HG03135 (cell line): ENCODE data around the gene HEMK1.

Experiments
- ATAC-seq: cut with Tn5 transposase; IDR thresholded peaks from one replicate; pipeline ENCODE4 v1.9.1; 2021; ENCODE audit warnings: mild to moderate bottlenecking, moderate library complexity; ENCODE audit not compliant: unreplicated experiment

The HEMK1 gene

DNA sequence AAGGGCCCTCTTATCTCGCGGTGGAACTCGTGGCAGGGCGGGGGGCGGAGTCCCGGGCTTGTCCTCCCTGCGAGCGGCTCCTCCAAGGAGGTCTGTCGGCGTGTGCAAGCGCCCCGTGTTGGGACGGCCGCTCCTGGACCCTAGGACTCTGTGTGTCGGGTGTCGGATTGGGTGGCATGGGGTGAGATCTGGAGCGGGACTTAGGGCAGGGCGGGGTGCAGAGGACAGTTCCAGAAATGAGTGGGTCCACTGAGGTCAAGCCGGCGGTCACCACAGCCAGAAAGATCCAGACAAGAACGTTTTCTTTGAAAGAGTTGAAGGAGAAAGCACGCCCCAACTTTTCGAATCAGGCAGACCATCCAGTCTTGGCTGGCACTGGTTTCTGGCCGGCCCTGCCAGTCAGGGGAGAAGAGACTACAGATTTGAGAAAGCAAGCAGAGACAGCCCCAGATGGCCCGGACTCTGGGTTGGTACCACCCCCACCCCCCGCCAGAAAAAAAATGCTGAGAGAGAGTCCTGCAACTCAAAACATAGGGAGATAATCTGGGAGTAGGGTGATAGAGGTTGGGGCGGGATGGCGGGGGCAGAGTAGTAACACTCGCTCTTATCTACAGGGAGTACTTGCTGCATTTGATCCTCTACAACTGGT, 43.0 kb downstream of the HEMK1 start:
- ATAC-seq = peak; percentile 3

DNA sequence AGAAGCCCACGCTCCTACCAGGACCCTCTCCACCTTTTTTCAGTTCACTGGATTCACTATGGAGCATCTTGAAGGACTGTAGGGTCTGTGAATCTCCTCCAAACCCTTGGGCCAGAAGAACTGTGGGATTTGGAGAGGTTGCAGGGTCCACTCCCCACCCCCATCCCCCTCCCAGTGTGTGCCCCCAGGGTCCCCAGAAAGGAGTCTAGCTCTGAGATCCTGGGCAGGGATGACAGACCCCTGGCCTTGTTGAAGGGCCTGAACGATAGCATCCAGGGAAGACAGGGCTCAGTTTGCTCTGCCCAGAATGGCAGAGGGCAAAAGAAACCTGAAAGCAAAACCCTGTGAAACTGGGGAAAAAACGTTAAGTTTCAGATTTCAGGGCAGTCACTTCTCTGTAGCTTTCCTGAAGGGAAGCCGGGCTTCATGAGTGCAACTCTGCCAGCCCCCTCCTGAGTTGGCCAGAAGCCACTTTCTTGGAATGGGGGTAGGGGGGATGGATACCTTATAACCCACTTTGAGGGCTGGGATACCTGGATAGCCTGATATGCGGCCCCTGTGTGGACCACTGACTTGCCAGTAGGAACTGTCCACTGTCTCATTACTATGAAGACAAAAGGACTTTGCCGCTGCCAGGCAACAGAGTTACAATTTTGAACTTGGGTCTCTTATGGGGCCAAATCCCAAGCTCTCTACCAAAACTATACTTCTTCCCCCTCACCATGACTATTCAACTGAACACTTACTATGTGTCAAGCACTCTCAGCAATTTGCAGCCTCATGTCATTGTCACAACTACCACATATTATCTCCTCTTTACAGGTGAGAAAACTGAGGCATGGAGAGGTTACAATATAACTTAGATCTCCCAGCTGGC, 43.9 kb downstream of the HEMK1 start:
- no peak for ATAC-seq

- no peak for ATAC-seq
These were observed 45.9 kb downstream of the HEMK1 start for GRCh38 chr3:50615190-50615589.

DNA sequence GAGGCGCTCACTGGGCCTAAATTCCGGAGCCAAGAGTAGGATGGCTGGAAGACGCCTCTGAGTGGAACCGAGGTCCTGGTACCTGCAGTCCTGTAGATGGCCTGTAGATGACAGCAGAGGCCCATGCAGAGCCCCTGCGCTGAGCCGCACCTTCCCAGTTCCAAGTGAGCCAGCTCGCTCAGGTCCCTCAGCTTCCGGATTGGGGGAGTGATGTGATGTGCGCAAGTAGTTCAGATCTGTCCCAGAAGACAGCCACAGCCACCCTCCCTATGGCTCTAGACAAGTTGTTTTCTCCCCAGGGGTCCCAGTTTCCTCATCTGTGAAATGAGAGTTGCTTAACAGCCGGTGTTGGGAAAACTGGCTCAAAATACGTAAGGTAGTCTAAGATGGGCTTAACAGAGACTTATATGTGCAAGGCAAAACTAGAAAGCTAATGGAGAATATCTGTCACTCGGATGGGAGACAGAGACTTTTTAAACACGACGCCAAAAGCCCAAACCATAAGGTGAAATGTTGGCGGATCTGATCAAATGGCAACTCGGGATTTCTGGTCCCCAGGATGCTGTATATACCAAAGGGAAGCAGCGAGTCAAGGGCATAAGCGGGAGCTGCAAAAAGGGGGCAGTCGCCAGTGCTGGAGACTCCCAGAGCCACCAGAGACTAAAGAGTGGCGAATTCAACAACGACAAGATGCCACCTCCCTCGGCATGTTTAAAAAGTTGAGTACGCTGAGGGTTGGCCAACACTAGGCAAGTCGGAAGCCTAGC, 46.9 kb downstream of the HEMK1 start:
- ATAC-seq = peak; percentile 33

- peak; percentile 58 for ATAC-seq
These were observed 47.4 kb downstream of the HEMK1 start for GRCh38 chr3:50616770-50617095.

DNA sequence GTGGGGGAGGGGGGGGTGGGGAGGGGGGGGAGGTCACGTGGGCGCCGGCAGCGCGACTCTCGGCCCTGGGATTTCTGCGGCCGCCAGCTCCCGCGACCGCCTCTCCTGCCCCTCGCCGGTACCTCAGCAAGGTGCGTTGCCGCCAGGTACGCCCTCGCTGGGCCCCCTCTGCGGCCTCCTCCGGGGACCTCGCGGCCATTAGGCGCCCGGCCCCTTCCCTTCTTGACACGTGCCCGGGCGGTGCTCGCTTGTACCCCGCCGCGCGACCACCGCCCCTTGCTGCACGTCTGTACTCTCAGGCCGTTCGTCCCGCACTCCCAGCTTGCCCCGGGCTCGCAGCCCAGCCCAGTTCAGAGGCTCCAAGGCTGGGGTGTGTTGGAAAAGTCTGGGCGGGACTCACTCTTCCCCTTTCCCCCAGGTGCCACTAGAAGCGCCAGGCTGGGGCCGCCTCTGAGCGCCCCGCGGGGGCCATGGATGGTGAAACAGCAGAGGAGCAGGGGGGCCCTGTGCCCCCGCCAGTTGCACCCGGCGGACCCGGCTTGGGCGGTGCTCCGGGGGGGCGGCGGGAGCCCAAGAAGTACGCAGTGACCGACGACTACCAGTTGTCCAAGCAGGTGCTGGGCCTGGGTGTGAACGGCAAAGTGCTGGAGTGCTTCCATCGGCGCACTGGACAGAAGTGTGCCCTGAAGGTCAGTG, 47.9 kb downstream of the HEMK1 start, which contains the start of gene MAPKAPK3:
Gene MAPKAPK3 (plus strand): TSS at position 56 of the 696 bp plus-strand sequence. CDS start 415 bp downstream, at position 471.
- no peak for ATAC-seq

DNA sequence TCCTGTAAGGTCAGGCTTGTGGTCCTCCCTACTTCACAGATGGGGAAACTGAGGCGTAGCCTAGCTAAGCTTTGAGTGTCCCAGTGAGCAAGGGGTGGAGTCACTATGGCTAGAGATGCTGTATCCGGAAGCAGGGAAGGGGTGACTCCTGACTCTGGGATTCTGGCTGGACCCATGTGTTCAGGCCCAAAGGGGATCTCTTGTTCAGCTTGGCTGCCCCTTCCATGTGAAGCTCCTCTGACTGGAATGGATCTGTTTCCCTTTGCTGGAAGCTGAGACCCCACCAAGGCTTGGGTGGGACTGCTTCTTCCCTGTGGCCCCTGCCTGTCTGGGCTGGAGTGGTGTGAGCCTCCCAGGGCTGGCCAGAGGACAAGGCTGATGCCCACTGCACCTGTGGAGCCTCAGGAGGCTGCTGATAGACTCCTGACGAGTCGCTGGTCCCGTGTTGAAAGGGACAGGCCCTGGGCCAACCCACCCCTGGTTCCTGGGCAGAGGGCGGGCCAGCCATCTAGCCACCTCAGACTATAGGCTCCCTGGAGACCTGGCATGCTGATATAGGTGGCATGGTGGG, 48.7 kb downstream of the HEMK1 start:
- no peak for ATAC-seq

DNA sequence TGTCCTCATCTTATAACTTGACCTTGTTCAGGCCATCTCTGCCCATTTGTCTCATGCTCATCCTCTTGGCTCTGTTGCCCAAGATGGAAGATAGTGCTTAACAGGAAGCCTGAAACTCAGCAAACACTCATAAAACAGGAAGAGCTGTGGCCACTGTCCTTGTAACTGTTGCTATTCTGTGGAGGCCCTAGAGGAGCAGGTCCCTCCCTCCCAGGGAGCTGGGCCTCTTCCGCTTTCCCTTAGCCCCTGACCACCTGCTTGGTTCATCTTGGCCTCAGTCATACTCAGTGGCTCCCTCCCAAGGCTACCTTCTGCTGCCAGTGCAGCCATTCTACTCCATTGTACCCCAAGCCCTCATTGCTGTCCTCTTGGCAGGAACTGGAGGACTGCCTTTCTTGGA, 51.1 kb downstream of the HEMK1 start:
- no peak for ATAC-seq

DNA sequence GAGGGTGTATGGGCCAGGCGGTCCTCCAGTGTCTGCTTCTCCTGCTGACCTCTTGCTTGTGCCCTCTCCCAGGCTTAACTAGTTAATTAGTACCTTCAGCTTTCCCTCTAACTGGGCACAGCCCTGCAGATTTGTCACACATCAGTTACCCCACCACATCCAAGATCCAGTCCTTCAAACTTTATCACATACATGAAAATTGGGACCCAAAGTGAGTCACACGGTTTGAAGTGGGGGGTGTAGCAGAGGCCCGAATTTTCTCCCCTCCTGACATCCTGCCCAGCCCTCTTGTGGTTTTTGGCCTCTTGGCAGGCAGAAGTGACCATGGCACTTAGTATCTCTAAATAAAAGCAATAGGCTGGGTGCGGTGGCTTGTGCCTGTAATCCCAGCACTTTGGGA, 51.5 kb downstream of the HEMK1 start:
- no peak for ATAC-seq

GRCh38 chr3:50622881-50623280, 53.6 kb downstream of the HEMK1 start:
- no peak for ATAC-seq

DNA sequence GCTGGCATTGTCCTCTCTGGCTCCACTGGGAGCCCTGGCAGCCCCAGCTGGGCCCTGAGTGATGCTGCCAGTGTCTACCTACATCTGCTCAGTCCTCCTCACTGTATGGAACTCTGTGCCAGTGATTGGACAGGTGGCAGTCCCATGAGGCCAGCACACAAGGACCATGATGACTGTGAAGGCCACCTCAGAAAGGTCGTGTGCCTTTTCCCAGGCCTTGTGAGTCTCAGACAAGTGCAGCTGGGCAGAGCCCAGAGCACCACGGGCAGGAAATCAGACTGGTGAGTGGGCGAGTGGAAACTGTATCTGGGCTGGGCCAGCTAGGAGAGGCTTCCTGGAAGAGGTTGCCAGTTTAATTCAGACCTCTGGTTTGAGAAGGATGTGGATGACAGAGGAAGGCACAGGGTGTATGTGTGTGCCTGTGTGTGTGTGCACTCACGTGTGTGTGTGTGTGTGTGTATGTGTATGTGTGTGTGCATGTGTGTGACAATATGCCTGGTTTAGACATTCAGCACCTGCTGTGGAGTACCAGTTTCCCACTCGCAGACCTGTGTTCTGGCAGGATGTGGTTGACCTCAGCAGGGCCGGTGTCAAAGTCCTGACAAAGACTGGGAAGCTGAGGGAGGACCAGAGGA, 54.6 kb downstream of the HEMK1 start:
- ATAC-seq = no peak

GRCh38 chr3:50624634-50625033, 55.3 kb downstream of the HEMK1 start:
- ATAC-seq = no peak

DNA sequence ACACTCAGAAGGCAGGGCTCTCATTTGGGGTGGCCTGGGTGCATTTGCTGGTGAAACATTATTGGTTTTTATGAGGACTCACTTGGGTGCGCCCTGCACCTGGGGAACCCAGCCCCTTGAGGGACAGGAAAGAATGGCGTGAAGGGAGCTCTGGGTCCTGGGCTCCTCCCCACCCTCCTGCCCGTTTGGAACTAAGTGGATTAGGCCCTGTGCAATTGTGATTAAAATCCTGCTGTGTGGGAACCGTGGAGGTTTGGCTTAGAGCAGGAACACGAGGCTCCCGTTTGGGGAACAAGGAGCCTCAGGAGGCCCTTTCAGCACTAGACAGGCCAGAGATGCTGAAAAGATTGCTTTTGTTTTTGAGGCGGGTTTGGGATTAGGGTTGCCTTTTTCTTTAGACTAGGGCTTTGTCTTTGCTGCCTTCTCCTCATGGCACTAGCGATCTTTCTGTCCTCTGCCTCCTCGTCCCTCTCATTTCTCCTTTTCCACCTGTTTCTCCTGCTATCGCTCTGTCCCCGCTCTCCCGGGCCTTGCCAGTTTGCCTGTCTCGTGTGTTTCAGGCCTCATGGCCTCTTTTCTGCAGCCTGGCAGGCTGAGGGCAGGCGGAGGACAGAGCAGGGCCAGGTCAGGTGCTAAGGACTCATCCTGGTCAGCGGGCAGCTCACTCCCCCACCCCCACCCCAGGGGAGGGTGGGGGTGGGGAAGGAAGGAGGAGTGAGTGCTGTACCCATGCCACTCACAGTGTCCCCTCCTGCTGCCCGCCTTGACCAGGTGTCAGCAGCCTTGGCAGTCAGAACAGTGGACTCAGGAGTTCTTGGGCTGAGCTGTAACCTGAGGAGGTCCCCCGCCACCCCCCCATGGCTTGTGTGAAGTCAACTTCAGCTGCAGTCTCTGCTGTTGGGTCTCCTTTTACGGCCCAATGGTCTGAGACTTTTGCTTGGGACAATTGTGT, 56.2 kb downstream of the HEMK1 start:
- ATAC-seq = no peak

DNA sequence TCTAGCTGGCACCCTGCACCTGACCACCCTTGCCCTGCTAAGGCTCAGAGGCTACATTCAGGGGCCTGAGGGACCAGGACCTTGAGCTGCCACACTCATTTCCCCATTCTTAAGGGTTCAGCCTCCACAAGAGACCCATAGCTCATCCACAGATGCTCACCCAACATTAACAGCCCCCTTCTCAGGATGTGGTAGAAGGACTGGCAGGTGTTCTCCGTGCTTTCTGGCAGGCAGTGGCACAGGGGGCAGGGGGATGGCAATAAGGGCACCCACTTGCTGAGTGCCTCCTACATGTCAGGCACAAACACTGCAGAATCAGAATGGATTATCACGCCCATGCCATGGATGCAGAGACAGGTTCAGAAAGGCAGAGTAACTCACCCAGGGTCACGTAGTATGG, 57.1 kb downstream of the HEMK1 start:
- ATAC-seq = no peak

DNA sequence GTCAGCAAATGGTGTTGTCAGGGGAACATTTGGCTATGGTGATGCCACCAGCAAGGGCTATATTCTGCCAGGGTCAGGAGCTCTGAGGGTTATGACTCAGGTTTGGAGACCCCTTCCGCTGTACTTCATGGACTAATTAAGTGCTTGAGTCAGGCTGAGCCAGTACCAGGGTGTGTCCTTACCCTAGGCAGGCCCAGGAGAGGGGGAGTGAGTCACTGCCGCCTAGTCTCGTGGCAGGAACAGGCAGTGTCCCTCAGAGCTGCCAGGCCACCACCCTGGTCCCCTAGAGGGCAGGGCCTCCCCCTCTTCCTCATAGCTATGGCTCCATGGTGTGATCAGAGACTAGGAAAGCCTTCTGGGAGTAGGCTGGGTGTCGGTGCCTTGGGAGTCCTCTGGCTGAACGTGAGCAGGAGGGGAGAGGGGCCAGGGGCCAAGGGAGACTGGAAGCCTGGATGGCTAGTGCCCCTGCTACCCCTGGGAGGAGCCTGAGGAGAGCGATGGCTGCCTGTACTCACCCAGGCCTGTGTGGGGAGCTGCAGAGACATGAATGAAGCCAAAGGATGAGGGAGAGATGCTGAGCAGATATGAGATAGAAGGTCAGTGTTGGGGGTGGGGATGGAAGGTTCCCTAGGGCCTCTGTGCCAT, 58.2 kb downstream of the HEMK1 start:
- no peak for ATAC-seq

GRCh38 chr3:50628601-50629000, 59.3 kb downstream of the HEMK1 start:
- no peak for ATAC-seq

DNA sequence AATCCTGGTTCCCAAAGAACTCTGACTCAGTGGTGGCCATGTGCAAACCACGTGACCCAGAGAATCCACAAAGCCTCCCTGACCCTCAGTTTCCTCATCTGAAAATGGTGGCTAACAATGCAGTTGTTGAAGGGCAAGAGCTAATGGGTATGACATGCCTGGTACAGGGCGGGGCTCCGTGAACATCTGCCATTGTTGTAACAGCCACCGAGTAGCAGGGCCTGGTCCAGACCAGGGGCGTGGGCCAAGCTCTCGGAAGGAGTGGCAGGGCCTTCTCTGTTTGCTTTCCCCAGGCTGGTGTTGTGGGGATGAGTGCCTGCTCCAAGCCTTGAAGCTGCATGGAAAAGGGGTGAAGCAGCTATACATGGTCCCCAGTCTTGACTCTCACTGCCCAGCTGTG, 61.1 kb downstream of the HEMK1 start:
- no peak for ATAC-seq

DNA sequence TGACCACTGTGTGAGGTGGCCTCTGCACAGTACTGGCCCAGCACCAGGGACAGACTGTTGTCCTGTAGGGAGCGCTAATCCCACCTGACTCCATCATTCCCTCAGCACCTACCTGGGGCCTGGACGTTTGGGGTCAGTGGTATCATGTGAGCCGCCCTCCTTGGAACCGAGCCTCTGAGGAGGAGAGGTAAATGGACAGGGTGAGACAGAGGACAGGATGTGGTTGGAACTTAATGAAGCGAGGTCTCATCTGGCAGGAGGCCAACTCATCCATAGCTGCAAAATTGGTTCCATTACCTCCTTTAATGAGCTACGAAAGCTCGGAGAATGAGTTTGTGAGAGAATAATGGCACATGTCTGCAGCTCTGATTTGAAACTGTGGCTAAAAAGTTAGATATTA, 61.6 kb downstream of the HEMK1 start:
- ATAC-seq = no peak

GRCh38 chr3:50632450-50632849, 63.1 kb downstream of the HEMK1 start:
- no peak for ATAC-seq
